OCI-LY1 (cell line): ENCODE results near the gene ASNSD1.
A peak's percentile ranks its signal among the peaks of the same experiment; 100 is the strongest.

Source experiments
- H2AFZ ChIP-seq: fragments of 200-600 bp; sonication (generic), shearing (Covaris generic); 2 replicates; pipeline ENCODE4 v1.6.0; 2014; ENCODE audit warnings: antibody characterized with exemption, mild to moderate bottlenecking, low read length
- H3F3A ChIP-seq: fragments of 200-600 bp; sonication (generic), shearing (Covaris generic); 2 replicates; pipeline ENCODE4 v1.6.0; 2014; ENCODE audit warnings: mild to moderate bottlenecking, antibody characterized with exemption, low read length, moderate library complexity; ENCODE audit not compliant: insufficient read depth
- H3K27ac ChIP-seq: fragments of 200-600 bp; sonication (generic); 2 replicates; pipeline ENCODE4 v1.5.1; 2014; ENCODE audit warnings: low read length, mixed run types, mild to moderate bottlenecking, low read depth; ENCODE audit not compliant: poor library complexity, severe bottlenecking
- H3K27me3 ChIP-seq: fragments of 200-600 bp; sonication (generic); 2 replicates; pipeline ENCODE4 v1.6.0; 2014; ENCODE audit warnings: antibody characterized with exemption, mild to moderate bottlenecking, low read length, moderate library complexity; ENCODE audit not compliant: insufficient read depth
- H3K36me3 ChIP-seq: fragments of 200-600 bp; sonication (generic); 2 replicates; pipeline ENCODE4 v1.6.1; 2014; ENCODE audit warnings: mild to moderate bottlenecking, antibody characterized with exemption, low read length, moderate library complexity, mixed read lengths; ENCODE audit not compliant: insufficient read depth
- H3K4me1 ChIP-seq: fragments of 200-600 bp; sonication (generic); 2 replicates; pipeline ENCODE4 v1.5.1; 2014; ENCODE audit warnings: mild to moderate bottlenecking, low read length, moderate library complexity; ENCODE audit not compliant: insufficient read depth, severe bottlenecking
- H3K4me2 ChIP-seq: fragments of 200-600 bp; sonication (generic), shearing (Covaris generic); 2 replicates; pipeline ENCODE4 v1.6.1; 2014; ENCODE audit warnings: low read length
- H3K4me3 ChIP-seq: fragments of 200-600 bp; sonication (generic); 2 replicates; pipeline ENCODE4 v1.5.1; 2014; ENCODE audit warnings: low read length, low read depth, mild to moderate bottlenecking, mixed read lengths; ENCODE audit not compliant: poor library complexity, severe bottlenecking
- H3K79me2 ChIP-seq: fragments of 200-600 bp; shearing (Covaris generic); 2 replicates; pipeline ENCODE4 v1.6.1; 2016; ENCODE audit warnings: mixed run types, low read length, mixed read lengths; ENCODE audit not compliant: insufficient read depth
- H3K9ac ChIP-seq: fragments of 200-600 bp; sonication (generic), shearing (Covaris generic); 2 replicates; pipeline ENCODE4 v1.6.1; 2014; ENCODE audit warnings: mild to moderate bottlenecking, low read length, mixed read lengths
- H3K9me2 ChIP-seq: fragments of 200-600 bp; sonication (generic), shearing (Covaris generic); 2 replicates; pipeline ENCODE4 v1.6.1; 2014; ENCODE audit warnings: low read depth, mild to moderate bottlenecking, low read length, mixed read lengths
- H3K9me3 ChIP-seq: fragments of 200-600 bp; shearing (Covaris generic); 2 replicates; pipeline ENCODE4 v1.6.1; 2014; ENCODE audit warnings: low read length, mixed read lengths
- H4K20me1 ChIP-seq: fragments of 200-600 bp; sonication (generic), shearing (Covaris generic); 2 replicates; pipeline ENCODE4 v1.6.0; 2016; ENCODE audit warnings: mild to moderate bottlenecking, low read length; ENCODE audit not compliant: insufficient read depth
- CTCF ChIP-seq: fragments of 200-600 bp; sonication (generic), shearing (Covaris generic); IDR thresholded peaks from 2 replicates; pipeline ENCODE4 v1.5.1; 2017; ENCODE audit warnings: mild to moderate bottlenecking, antibody characterized with exemption, low read length, moderate library complexity, mixed read lengths
- EZH2 ChIP-seq: fragments of 200-600 bp; sonication (generic), shearing (Covaris generic); IDR thresholded peaks from 2 replicates; pipeline ENCODE4 v1.8.0; 2017; ENCODE audit warnings: borderline replicate concordance, mixed run types, mild to moderate bottlenecking, antibody characterized with exemption, low read length, moderate library complexity, mixed read lengths

ASNSD1 gene

GRCh38 chr2:189658306-189659212 lies 2.7 kb upstream of the ASNSD1 start:
- Histone ChIP-seq H3K4me3 (no peak overlapping the region), H3K4me2 (peak overlapping the region; percentile 37), H3F3A (no peaks in the 10 kb centered on the region), H4K20me1 (no peaks in the 10 kb centered on the region), H3K27ac (no peak overlapping the region), H2AFZ (peak overlapping the region; percentile 74), H3K9ac (no peak overlapping the region), H3K9me3 (no peaks in the 10 kb centered on the region), H3K36me3 (peaks cover 2% of the 10 kb centered on the region; the same call in 1 of the 2 replicates), H3K9me2 (no peaks in the 10 kb centered on the region), H3K4me1 (peaks cover 32% of the 10 kb centered on the region), H3K27me3 (no peaks in the 10 kb centered on the region), H3K79me2 (peaks cover 19% of the 10 kb centered on the region)
- TF ChIP-seq CTCF, result no peak
- TF ChIP-seq EZH2, result no peak

GRCh38 chr2:189659734-189660133 lies 1.5 kb upstream of the ASNSD1 start:
- Histone ChIP-seq H3K27ac (no peak overlapping the region), H3K9me3 (no peaks in the 10 kb centered on the region), H2AFZ (no peak overlapping the region), H4K20me1 (no peaks in the 10 kb centered on the region), H3K4me3 (no peak overlapping the region), H3K9ac (no peak overlapping the region), H3K36me3 (peaks cover 11% of the 10 kb centered on the region; the same call in 1 of the 2 replicates), H3K9me2 (no peaks in the 10 kb centered on the region), H3K4me2 (no peak overlapping the region), H3K4me1 (peaks cover 34% of the 10 kb centered on the region), H3K27me3 (no peaks in the 10 kb centered on the region), H3F3A (no peaks in the 10 kb centered on the region), H3K79me2 (peaks cover 27% of the 10 kb centered on the region)
- TF ChIP-seq CTCF, result no peak
- TF ChIP-seq EZH2, result no peak

- H3F3A ChIP-seq, result no peaks in the 10 kb centered on the region
- H3K4me1 ChIP-seq, result peaks cover 34% of the 10 kb centered on the region
- no peaks in the 10 kb centered on the region for H3K9me3 ChIP-seq
Observed at GRCh38 chr2:189660803-189661147, 484 bp upstream of the ASNSD1 start.

More at GRCh38 chr2:189660803-189661147, 484 bp upstream of the ASNSD1 start:
- no peaks in the 10 kb centered on the region for H3K27me3 ChIP-seq
- H3K9me2 ChIP-seq, result no peaks in the 10 kb centered on the region
- TF ChIP-seq CTCF, result no peak
- no peak for TF ChIP-seq EZH2
- H3K27ac ChIP-seq, result no peak overlapping the region
- H3K36me3 ChIP-seq, result peaks cover 15% of the 10 kb centered on the region; the same call in 1 of the 2 replicates
- H3K4me3 ChIP-seq, result no peak overlapping the region
- H3K79me2 ChIP-seq, result peaks cover 27% of the 10 kb centered on the region
- no peaks in the 10 kb centered on the region for H4K20me1 ChIP-seq
- H2AFZ ChIP-seq, result no peak overlapping the region
- H3K4me2 ChIP-seq, result no peak overlapping the region
- no peak overlapping the region for H3K9ac ChIP-seq
